ENCODE data around the gene ZNF32. TPM values are rescaled to one million over a fixed set of nuclear protein-coding genes. Genes with fewer than 3 reads are reported as not detected.

ZNF32 gene, protein sequence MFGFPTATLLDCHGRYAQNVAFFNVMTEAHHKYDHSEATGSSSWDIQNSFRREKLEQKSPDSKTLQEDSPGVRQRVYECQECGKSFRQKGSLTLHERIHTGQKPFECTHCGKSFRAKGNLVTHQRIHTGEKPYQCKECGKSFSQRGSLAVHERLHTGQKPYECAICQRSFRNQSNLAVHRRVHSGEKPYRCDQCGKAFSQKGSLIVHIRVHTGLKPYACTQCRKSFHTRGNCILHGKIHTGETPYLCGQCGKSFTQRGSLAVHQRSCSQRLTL
- 10 to 100 TPM; 29.8 to 49.5 (median 38.2) TPM for total RNA-seq

- Histone ChIP-seq H3K4me1 (replicated peaks in 1 of 2) (peaks cover 4 to 6% of the 10 kb centered on the region in 2 donors), H3K4me3 (peak within 1 kb of the TSS; percentile 55 to 91 (median 69)), H3K27ac (peak within 1 kb of the TSS; percentile 81 to 83)
- in situ Hi-C loops (cut with MboI; ENCODE audit: low pct_unique_long_range_greater_than_20kb in 2 of 9, low sequenced_read_pairs in 9 of 9, unreplicated experiment in 9 of 9) = no loop called here
- WGBS, 10 experiments = 1 to 2% (median 1%) methylated on average over 9 to 23 of the region's 90 CpGs; no CpG with 5 or more reads in 7 of the 10 experiments
- ATAC-seq (replicated peaks in 6 of 8) = peak; percentile 95 to 99 (median 98)
Observed at GRCh38 chr10:43648398-43649184, at the start of gene ZNF32. Gene ZNF32, minus strand, starts transcription at chr10:43648881. Its CDS starts 2,748 bp downstream, at chr10:43646133.

DNA sequence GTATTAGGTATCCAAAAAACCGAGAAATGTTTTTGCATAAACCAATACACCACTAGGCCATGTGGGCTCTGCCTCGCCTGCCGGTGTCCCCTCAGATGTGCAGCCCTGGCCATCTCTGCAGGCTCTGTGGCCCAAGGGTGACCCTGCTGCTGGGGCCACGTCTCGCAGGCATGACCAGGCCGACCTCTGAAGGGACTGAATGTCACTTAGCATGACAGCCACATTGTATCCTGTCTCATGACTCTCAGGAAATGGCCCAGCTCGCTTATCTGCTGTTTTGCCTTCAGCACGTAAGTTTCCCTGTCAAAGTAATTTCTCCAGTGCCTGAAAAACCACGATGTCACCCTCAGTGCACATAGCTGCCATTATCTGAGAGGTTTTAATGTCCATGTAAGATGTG is 49.5 kb upstream of the ZNF32 start:
- in situ Hi-C loops (cut with MboI; ENCODE audit: low pct_unique_long_range_greater_than_20kb in 2 of 9, low sequenced_read_pairs in 9 of 9, unreplicated experiment in 9 of 9) = loop anchor here in 6 of 9 experiments (25.0 kb wide), 2 partner anchors 689 to 1164 kb away; partner anchors contain the start of gene CXCL12 (in 4 of the 6)
- H3K27ac ChIP-seq = no peak overlapping the region
- WGBS, 10 experiments = 13 to 94% (median 60%) methylated on average over 1 to 3 of the region's 9 CpGs; no CpG with 5 or more reads in 1 of the 10 experiments
- ATAC-seq (replicated peaks in 6 of 8) = peak in 3 of 8 experiments; percentile 22 to 59 (median 48)
- peaks cover 2 to 13% of the 10 kb centered on the region in 2 donors for H3K4me1 ChIP-seq (replicated peaks in 1 of 2)
- H3K4me3 ChIP-seq = no peak overlapping the region

- 25 to 100% (median 40%) methylated on average over 1 to 7 of the region's 11 CpGs; no CpG with 5 or more reads in 3 of the 10 experiments for WGBS, 10 experiments
- Histone ChIP-seq H3K27ac (no peak overlapping the region), H3K4me3 (no peak overlapping the region), H3K4me1 (replicated peaks in 1 of 2) (peaks cover 2 to 13% of the 10 kb centered on the region in 2 donors)
- in situ Hi-C loops (cut with MboI; ENCODE audit: low pct_unique_long_range_greater_than_20kb in 2 of 9, low sequenced_read_pairs in 9 of 9, unreplicated experiment in 9 of 9) = loop anchor here in 6 of 9 experiments (25.0 kb wide), 2 partner anchors 690 to 1165 kb away; partner anchors contain the start of gene CXCL12 (in 4 of the 6)
- no peak for ATAC-seq (replicated peaks in 6 of 8)
Observed at GRCh38 chr10:43696909-43697483, 48.3 kb upstream of the ZNF32 start.

- in situ Hi-C loops (cut with MboI; ENCODE audit: low pct_unique_long_range_greater_than_20kb in 2 of 9, low sequenced_read_pairs in 9 of 9, unreplicated experiment in 9 of 9) = loop anchor here in 6 of 9 experiments (25.0 kb wide), 2 partner anchors 692 to 1167 kb away; partner anchors contain the start of gene CXCL12 (in 4 of the 6)
- H3K27ac ChIP-seq = no peak overlapping the region
- WGBS, 10 experiments = 0 to 100% (median 93%) methylated on average over 1 to 3 of the region's 16 CpGs; no CpG with 5 or more reads in 3 of the 10 experiments
- peaks cover 2 to 13% of the 10 kb centered on the region in 2 donors for H3K4me1 ChIP-seq (replicated peaks in 1 of 2)
- ATAC-seq (replicated peaks in 6 of 8) = no peak
- no peak overlapping the region for H3K4me3 ChIP-seq
Observed at GRCh38 chr10:43695730-43696129, 47.0 kb upstream of the ZNF32 start.

GRCh38 chr10:43695321-43695720 is 46.6 kb upstream of the ZNF32 start:
- no peak for ATAC-seq (replicated peaks in 6 of 8)
- in situ Hi-C loops (cut with MboI; ENCODE audit: low pct_unique_long_range_greater_than_20kb in 2 of 9, low sequenced_read_pairs in 9 of 9, unreplicated experiment in 9 of 9) = loop anchor here in 6 of 9 experiments (25.0 kb wide), 2 partner anchors 692 to 1167 kb away; partner anchors contain the start of gene CXCL12 (in 4 of the 6)
- Histone ChIP-seq H3K4me1 (replicated peaks in 1 of 2) (peaks cover 2 to 11% of the 10 kb centered on the region in 2 donors), H3K4me3 (no peak overlapping the region), H3K27ac (no peak overlapping the region)
- 90 to 100% (median 100%) methylated on average over 1 to 2 of the region's 8 CpGs; no CpG with 5 or more reads in 7 of the 10 experiments for WGBS, 10 experiments

GRCh38 chr10:43694526-43694925 is 45.8 kb upstream of the ZNF32 start:
- Histone ChIP-seq H3K4me3 (no peak overlapping the region), H3K27ac (no peak overlapping the region), H3K4me1 (replicated peaks in 1 of 2) (peaks cover 2 to 9% of the 10 kb centered on the region in 2 donors)
- no peak for ATAC-seq (replicated peaks in 6 of 8)
- 60 to 80% (median 74%) methylated on average over 1 to 4 of the region's 7 CpGs; no CpG with 5 or more reads in 6 of the 10 experiments for WGBS, 10 experiments
- in situ Hi-C loops (cut with MboI; ENCODE audit: low pct_unique_long_range_greater_than_20kb in 2 of 9, low sequenced_read_pairs in 9 of 9, unreplicated experiment in 9 of 9) = loop anchor here in 6 of 9 experiments (25.0 kb wide), 2 partner anchors 693 to 1168 kb away; partner anchors contain the start of gene CXCL12 (in 4 of the 6)

GRCh38 chr10:43693602-43694001 is 44.9 kb upstream of the ZNF32 start:
- 17 to 89% (median 47%) methylated on average over 1 to 3 of the region's 3 CpGs; no CpG with 5 or more reads in 1 of the 10 experiments for WGBS, 10 experiments

GRCh38 chr10:43692051-43692825 is 43.6 kb upstream of the ZNF32 start:
- WGBS, 10 experiments = 47 to 93% (median 86%) methylated on average over 2 to 8 of the region's 10 CpGs
- no peak overlapping the region for H3K4me3 ChIP-seq
- no peak for ATAC-seq (replicated peaks in 6 of 8)
- in situ Hi-C loops (cut with MboI; ENCODE audit: low pct_unique_long_range_greater_than_20kb in 2 of 9, low sequenced_read_pairs in 9 of 9, unreplicated experiment in 9 of 9) = loop anchor here in 6 of 9 experiments (25.0 kb wide), 2 partner anchors 695 to 1170 kb away; partner anchors contain the start of gene CXCL12 (in 4 of the 6)
- H3K27ac ChIP-seq = no peak overlapping the region
- H3K4me1 ChIP-seq (replicated peaks in 1 of 2) = peaks cover 0 to 6% of the 10 kb centered on the region in 2 donors

More at GRCh38 chr10:43693602-43694001, 44.9 kb upstream of the ZNF32 start:
- Histone ChIP-seq H3K4me1 (replicated peaks in 1 of 2) (peaks cover 0 to 11% of the 10 kb centered on the region in 2 donors), H3K4me3 (no peak overlapping the region), H3K27ac (no peak overlapping the region)
- no peak for ATAC-seq (replicated peaks in 6 of 8)
- in situ Hi-C loops (cut with MboI; ENCODE audit: low pct_unique_long_range_greater_than_20kb in 2 of 9, low sequenced_read_pairs in 9 of 9, unreplicated experiment in 9 of 9) = loop anchor here in 6 of 9 experiments (25.0 kb wide), 2 partner anchors 694 to 1169 kb away; partner anchors contain the start of gene CXCL12 (in 4 of the 6)

DNA sequence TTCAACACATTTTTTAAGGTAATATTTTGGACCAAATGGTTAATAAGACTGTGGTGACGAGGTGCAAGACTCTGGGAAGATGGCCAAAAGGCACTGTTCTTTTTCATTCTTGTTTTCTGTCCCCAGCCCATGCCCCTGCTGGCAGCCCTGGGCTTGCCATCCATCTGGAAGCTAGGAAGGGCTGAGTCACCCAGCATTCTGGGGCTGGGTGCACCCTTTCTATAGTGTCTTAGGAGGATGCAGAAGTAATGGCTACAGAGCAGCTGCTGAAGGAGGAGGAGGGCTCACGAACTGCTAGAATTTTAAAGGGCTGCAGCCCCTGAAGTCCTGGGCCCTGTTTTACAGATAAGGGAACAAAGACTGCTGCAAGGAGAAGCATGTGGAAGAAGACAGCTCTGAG is 42.8 kb upstream of the ZNF32 start:
- no peak for ATAC-seq (replicated peaks in 6 of 8)
- H3K27ac ChIP-seq = no peak overlapping the region
- no peak overlapping the region for H3K4me3 ChIP-seq
- in situ Hi-C loops (cut with MboI; ENCODE audit: low pct_unique_long_range_greater_than_20kb in 2 of 9, low sequenced_read_pairs in 9 of 9, unreplicated experiment in 9 of 9) = loop anchor here in 6 of 9 experiments (25.0 kb wide), 2 partner anchors 696 to 1171 kb away; partner anchors contain the start of gene CXCL12 (in 4 of the 6)
- peaks cover 0 to 6% of the 10 kb centered on the region in 2 donors for H3K4me1 ChIP-seq (replicated peaks in 1 of 2)
- WGBS, 10 experiments = 0 to 100% (median 97%) methylated on average over 1 to 2 of the region's 2 CpGs; no CpG with 5 or more reads in 4 of the 10 experiments

- H3K4me3 ChIP-seq = peak overlapping the region; percentile 37 to 55 (median 41)
- in situ Hi-C loops (cut with MboI; ENCODE audit: low pct_unique_long_range_greater_than_20kb in 2 of 9, low sequenced_read_pairs in 9 of 9, unreplicated experiment in 9 of 9) = loop anchor here in 6 of 9 experiments (25.0 kb wide), 2 partner anchors 697 to 1172 kb away; partner anchors contain the start of gene CXCL12 (in 4 of the 6)
- peak overlapping the region; percentile 68 to 69 for H3K27ac ChIP-seq
- 0 to 29% (median 2%) methylated on average over 1 to 11 of the region's 65 CpGs; no CpG with 5 or more reads in 3 of the 10 experiments for WGBS, 10 experiments
- ATAC-seq (replicated peaks in 6 of 8) = peak; percentile 94 to 100 (median 96)
- peaks cover 0 to 6% of the 10 kb centered on the region in 2 donors for H3K4me1 ChIP-seq (replicated peaks in 1 of 2)
Observed at GRCh38 chr10:43689955-43690771, 41.5 kb upstream of the ZNF32 start.

GRCh38 chr10:43689618-43689954 is 40.9 kb upstream of the ZNF32 start:
- H3K4me1 ChIP-seq (replicated peaks in 1 of 2) = peaks cover 0 to 6% of the 10 kb centered on the region in 2 donors
- in situ Hi-C loops (cut with MboI; ENCODE audit: low pct_unique_long_range_greater_than_20kb in 2 of 9, low sequenced_read_pairs in 9 of 9, unreplicated experiment in 9 of 9) = loop anchor here in 6 of 9 experiments (25.0 kb wide), 2 partner anchors 698 to 1173 kb away; partner anchors contain the start of gene CXCL12 (in 4 of the 6)
- no peak overlapping the region for H3K27ac ChIP-seq
- 0 to 10% methylated on average over 1 to 2 of the region's 25 CpGs; no CpG with 5 or more reads in 8 of the 10 experiments for WGBS, 10 experiments
- peak overlapping the region; percentile 37 to 55 (median 41) for H3K4me3 ChIP-seq
- ATAC-seq (replicated peaks in 6 of 8) = peak; percentile 1 to 51 (median 6)

Measured in motor neuron (in vitro differentiated cells).